Muscle layer of duodenum (tissue), 2 donors: Measurements from ENCODE around the gene PDK2.

Experiments
- H3K27ac ChIP-seq: one replicate; pipeline ENCODE4 v1.7.0; 2013; ENCODE audit warnings: mild to moderate bottlenecking, low read length
- H3K27me3 ChIP-seq: one replicate; pipeline ENCODE4 v1.7.0; 2013; ENCODE audit warnings: low read depth, mild to moderate bottlenecking, control low read depth, low read length
- H3K36me3 ChIP-seq, 2 donors: one replicate each; pipeline ENCODE4 v1.7.0; 2013; ENCODE audit warnings: low read length in 2 of 2, control low read depth in 1 of 2, mild to moderate bottlenecking in 1 of 2; ENCODE audit not compliant: insufficient read depth in 2 of 2, control insufficient read depth in 1 of 2
- H3K4me1 ChIP-seq, 2 donors: one replicate each; pipeline ENCODE4 v1.7.0; 2013; ENCODE audit warnings: low read length in 2 of 2, mild to moderate bottlenecking in 2 of 2, control low read depth in 1 of 2, moderate library complexity in 1 of 2; ENCODE audit not compliant: insufficient read depth in 2 of 2, control insufficient read depth in 1 of 2
- H3K4me3 ChIP-seq, 2 donors: one replicate each; pipeline ENCODE4 v1.7.0; 2013; ENCODE audit warnings: low read length in 2 of 2, low read depth in 1 of 2, mild to moderate bottlenecking in 1 of 2
- H3K9me3 ChIP-seq, 2 donors: one replicate each; pipeline ENCODE4 v1.7.0; 2013; ENCODE audit warnings: low read length in 2 of 2, control low read depth in 1 of 2, mild to moderate bottlenecking in 1 of 2; ENCODE audit not compliant: control insufficient read depth in 1 of 2
- donor health status: healthy.

Gene PDK2

GRCh38 chr17:50149417-50150353 is 54.5 kb downstream of the PDK2 start:
- H3K4me1 ChIP-seq, result peaks cover 29 to 67% of the 10 kb centered on the region in 2 donors
- peak overlapping the region; percentile 60 to 82 for H3K4me3 ChIP-seq
- H3K27me3 ChIP-seq, result no peaks in the 10 kb centered on the region
- H3K36me3 ChIP-seq, result peaks cover 1 to 4% of the 10 kb centered on the region in 2 donors
- H3K9me3 ChIP-seq, result no peaks in the 10 kb centered on the region
- no peak overlapping the region for H3K27ac ChIP-seq

- H3K27me3 ChIP-seq, result no peaks in the 10 kb centered on the region
- no peaks in the 10 kb centered on the region for H3K36me3 ChIP-seq
- H3K4me1 ChIP-seq, result peaks cover 38 to 70% of the 10 kb centered on the region in 2 donors
- H3K4me3 ChIP-seq, result peak within 1 kb of the TSS; percentile 82 to 88
- H3K9me3 ChIP-seq, result no peaks in the 10 kb centered on the region
- H3K27ac ChIP-seq, result peak within 1 kb of the TSS; percentile 93
Measured at GRCh38 chr17:50150354-50151040, 55.3 kb downstream of the PDK2 start, which contains the start of gene PPP1R9B. TSS of gene PPP1R9B (minus strand) at chr17:50150677. CDS start at chr17:50150513, 164 bp downstream.

GRCh38 chr17:50151041-50151936 is 56.1 kb downstream of the PDK2 start:
- peaks cover 35 to 66% of the 10 kb centered on the region in 2 donors for H3K4me1 ChIP-seq

GRCh38 chr17:50151937-50152547 is 56.9 kb downstream of the PDK2 start:
- H3K4me1 ChIP-seq, result peaks cover 29 to 59% of the 10 kb centered on the region in 2 donors
- H3K4me3 ChIP-seq, result peak overlapping the region; percentile 82 to 88
- peak overlapping the region; percentile 87 for H3K27ac ChIP-seq
- H3K36me3 ChIP-seq, result no peaks in the 10 kb centered on the region
- H3K27me3 ChIP-seq, result no peaks in the 10 kb centered on the region
- no peaks in the 10 kb centered on the region for H3K9me3 ChIP-seq

More at GRCh38 chr17:50151041-50151936, 56.1 kb downstream of the PDK2 start:
- peak overlapping the region; percentile 82 to 88 for H3K4me3 ChIP-seq
- H3K27ac ChIP-seq, result peak overlapping the region; percentile 93
- no peaks in the 10 kb centered on the region for H3K9me3 ChIP-seq
- H3K36me3 ChIP-seq, result no peaks in the 10 kb centered on the region
- no peaks in the 10 kb centered on the region for H3K27me3 ChIP-seq

GRCh38 chr17:50152736-50153135 is 57.6 kb downstream of the PDK2 start:
- Histone ChIP-seq H3K9me3 (no peaks in the 10 kb centered on the region), H3K36me3 (no peaks in the 10 kb centered on the region), H3K27me3 (no peaks in the 10 kb centered on the region), H3K27ac (peak overlapping the region; percentile 87), H3K4me3 (peak overlapping the region; percentile 82 to 88), H3K4me1 (peaks cover 29 to 52% of the 10 kb centered on the region in 2 donors)

GRCh38 chr17:50153650-50154575 is 58.8 kb downstream of the PDK2 start:
- no peak overlapping the region for H3K27ac ChIP-seq
- H3K27me3 ChIP-seq, result no peaks in the 10 kb centered on the region
- H3K4me3 ChIP-seq, result no peak overlapping the region
- H3K36me3 ChIP-seq, result no peaks in the 10 kb centered on the region
- H3K9me3 ChIP-seq, result no peaks in the 10 kb centered on the region
- H3K4me1 ChIP-seq, result peaks cover 29 to 44% of the 10 kb centered on the region in 2 donors

- Histone ChIP-seq H3K4me1 (peaks cover 29 to 40% of the 10 kb centered on the region in 2 donors), H3K27me3 (no peaks in the 10 kb centered on the region), H3K36me3 (no peaks in the 10 kb centered on the region), H3K4me3 (no peak overlapping the region), H3K27ac (no peak overlapping the region), H3K9me3 (no peaks in the 10 kb centered on the region)
Measured at GRCh38 chr17:50154604-50155003, 59.5 kb downstream of the PDK2 start.

GRCh38 chr17:50155115-50155819 is 60.1 kb downstream of the PDK2 start:
- no peaks in the 10 kb centered on the region for H3K36me3 ChIP-seq
- H3K4me1 ChIP-seq, result peaks cover 29 to 40% of the 10 kb centered on the region in 2 donors
- H3K9me3 ChIP-seq, result no peaks in the 10 kb centered on the region
- no peaks in the 10 kb centered on the region for H3K27me3 ChIP-seq
- no peak overlapping the region for H3K4me3 ChIP-seq
- H3K27ac ChIP-seq, result peak overlapping the region; percentile 69

- Histone ChIP-seq H3K27me3 (no peaks in the 10 kb centered on the region), H3K4me1 (peaks cover 23 to 38% of the 10 kb centered on the region in 2 donors), H3K9me3 (no peaks in the 10 kb centered on the region), H3K4me3 (no peak overlapping the region), H3K27ac (no peak overlapping the region), H3K36me3 (no peaks in the 10 kb centered on the region)
Measured at GRCh38 chr17:50157891-50158290, 62.7 kb downstream of the PDK2 start.
